ENCODE results near the gene TBC1D10B. TPM values are rescaled to one million over a fixed set of nuclear protein-coding genes. Genes with fewer than 3 reads are reported as not detected.

The TBC1D10B gene
- total RNA-seq, 1 experiment from 2014 or later, result 49.2 TPM

GRCh38 chr16:30372725-30373124 lies 2.4 kb upstream of the TBC1D10B start (continued):
- TF ChIP-seq YY1 (IDR thresholded peaks at IDR 0.05; ENCODE audit: extremely low read depth, insufficient replicate concordance, low read depth, low read length), result no peak
- no peak for TF ChIP-seq SRF (IDR thresholded peaks at IDR 0.05; ENCODE audit: low read depth)
- TF ChIP-seq ATF3 (IDR thresholded peaks at IDR 0.05), result no peak
- TF ChIP-seq REST (IDR thresholded peaks at IDR 0.05; ENCODE audit: low read depth), result no peak
- TF ChIP-seq JUND (IDR thresholded peaks at IDR 0.05), result no peak
- no peak for TF ChIP-seq EZH2 (IDR thresholded peaks at IDR 0.05)
- no peak for TF ChIP-seq MAX (IDR thresholded peaks at IDR 0.05)

GRCh38 chr16:30372038-30372712 lies 1.9 kb upstream of the TBC1D10B start:
- ChIA-PET CTCF (interaction anchor here (1.2 to 2.2 kb wide), 2 partner anchors 16 to 37 kb away, joined by 4 to 17 read pairs; no protein-coding TSS in a partner anchor), RAD21 (ENCODE audit: low non-redundant PET in 1 of 2, low total read pairs in 2 of 2, uncharacterized antibody in 2 of 2, unreplicated experiment in 2 of 2) (no interaction called here), POLR2A (interaction anchor here (1.4 to 1.9 kb wide), 3 partner anchors 23 to 262 kb away, joined by 4 to 7 read pairs (median 6); partner anchors contain the start of gene ZNF48)
- Histone ChIP-seq H3K27me3 (ENCODE audit: insufficient read depth, low read length) (no peaks in the 10 kb centered on the region), H3K36me3 (ENCODE audit: control insufficient read depth in 1 of 2, insufficient read depth in 2 of 2, low read length in 2 of 2) (peaks cover 0 to 6% of the 10 kb centered on the region in 2 experiments; a peak in 1 of 4 replicates), H3K9me2 (ENCODE audit: insufficient read depth) (no peaks in the 10 kb centered on the region), H3K4me2 (ENCODE audit: low read length) (peak overlapping the region; percentile 77; the same call in 1 of the 2 replicates), H3K79me2 (ENCODE audit: insufficient read depth, low read length) (peaks cover 27% of the 10 kb centered on the region), H3K9me3 (ENCODE audit: control insufficient read depth in 1 of 2, insufficient read depth in 1 of 2, low read depth in 1 of 2, low read length in 2 of 2) (no peaks in the 10 kb centered on the region), H3K9ac (ENCODE audit: low read length) (peak overlapping the region; percentile 53; the same call in 1 of the 2 replicates), H2AFZ (ENCODE audit: low read depth, low read length, poor library complexity, severe bottlenecking) (no peak overlapping the region), H3K27ac (ENCODE audit: low read depth, low read length) (peak overlapping the region; percentile 1; the same call in 1 of the 2 replicates), H3K4me1 (ENCODE audit: control insufficient read depth in 1 of 2, insufficient read depth in 2 of 2, low read length in 2 of 2) (peaks cover 24 to 38% of the 10 kb centered on the region in 2 experiments), H4K20me1 (ENCODE audit: insufficient read depth) (no peaks in the 10 kb centered on the region), H3K4me3 (replicated peaks in 1 of 2; ENCODE audit: low read depth in 1 of 2, low read length in 2 of 2) (no peak overlapping the region)
- BruUV-seq (replicated peaks), result no TSS peak
- DNase-seq (ENCODE audit: low read depth, low spot score) (no peak), ATAC-seq (no peak)
- intact Hi-C loops (cut with micrococcal nuclease), result no loop called here
- TF ChIP-seq EZH2phosphoT487 (IDR thresholded peaks at IDR 0.05; ENCODE audit: borderline replicate concordance) (no peak), POLR2A (IDR thresholded peaks at IDR 0.05; ENCODE audit: borderline replicate concordance, extremely low read depth, insufficient read depth, insufficient read length) (no peak), REST (IDR thresholded peaks at IDR 0.05; ENCODE audit: low read depth) (no peak), ZBTB33 (IDR thresholded peaks at IDR 0.05; ENCODE audit: extremely low read depth, insufficient replicate concordance, low read length) (no peak), FOSL1 (IDR thresholded peaks at IDR 0.05; ENCODE audit: low read depth) (no peak), POLR2AphosphoS5 (IDR thresholded peaks at IDR 0.05; ENCODE audit: low read depth, low read length) (no peak), SIN3A (IDR thresholded peaks at IDR 0.05; ENCODE audit: low read depth) (no peak), MAX (IDR thresholded peaks at IDR 0.05) (no peak), EZH2 (IDR thresholded peaks at IDR 0.05) (no peak)
